ENCODE measurements around the gene DCAF8L1.
"Not testable (repeated sequence)": the region's sequence is repeated elsewhere in the genome, so short reads cannot be mapped to it uniquely, and the experiment has no call there.

DCAF8L1 gene

GRCh38 chrX:27996132-27996531, 14.9 kb upstream of the DCAF8L1 start:
- no peak for TF ChIP-seq CTCF (IDR thresholded peaks at IDR 0.05; ENCODE audit: low read depth, low read length)
- no peak for DNase-seq (ENCODE audit: extremely low read depth, low read depth)

- no peak for TF ChIP-seq CTCF (IDR thresholded peaks at IDR 0.05; ENCODE audit: low read depth, low read length)
- no peak for DNase-seq (ENCODE audit: extremely low read depth, low read depth)
Measured at GRCh38 chrX:27995611-27996010, 14.4 kb upstream of the DCAF8L1 start.

GRCh38 chrX:27987862-27988646, 6.8 kb upstream of the DCAF8L1 start:
- no peak for TF ChIP-seq CTCF (IDR thresholded peaks at IDR 0.05; ENCODE audit: low read depth, low read length)
- DNase-seq (ENCODE audit: extremely low read depth, low read depth) = no peak

- DNase-seq (ENCODE audit: extremely low read depth, low read depth) = not testable (repeated sequence)
Measured at GRCh38 chrX:27976934-27977333, 4.3 kb downstream of the DCAF8L1 start.

- no peak for TF ChIP-seq CTCF (IDR thresholded peaks at IDR 0.05; ENCODE audit: low read depth, low read length)
Measured at GRCh38 chrX:27976284-27976683, 5.0 kb downstream of the DCAF8L1 start.

GRCh38 chrX:27968878-27969277, 12.4 kb downstream of the DCAF8L1 start:
- TF ChIP-seq CTCF (IDR thresholded peaks at IDR 0.05; ENCODE audit: low read depth, low read length) = no peak
- no peak for DNase-seq (ENCODE audit: extremely low read depth, low read depth)

More at GRCh38 chrX:27976284-27976683, 5.0 kb downstream of the DCAF8L1 start:
- no peak for DNase-seq (ENCODE audit: extremely low read depth, low read depth)

GRCh38 chrX:27968352-27968751, 12.9 kb downstream of the DCAF8L1 start:
- DNase-seq (ENCODE audit: extremely low read depth, low read depth) = no peak
- no peak for TF ChIP-seq CTCF (IDR thresholded peaks at IDR 0.05; ENCODE audit: low read depth, low read length)

GRCh38 chrX:27966955-27967354, 14.3 kb downstream of the DCAF8L1 start:
- TF ChIP-seq CTCF (IDR thresholded peaks at IDR 0.05; ENCODE audit: low read depth, low read length) = no peak
- no peak for DNase-seq (ENCODE audit: extremely low read depth, low read depth)
